Measurements from ENCODE around the gene QSER1.

GRCh38 chr11:32990481-32990880 is 97.9 kb downstream of the QSER1 start:
- TF ChIP-seq CTCF (IDR thresholded peaks at IDR 0.05) (no peak), POLR2A (IDR thresholded peaks at IDR 0.05) (no peak)

Measured in body of pancreas (tissue), 4 donors.